CD4-positive, alpha-beta T cell treated with Interleukin-2 at 100 ng/mL for 4 hours (primary cell): Measurements from ENCODE around the gene MMP17.

Source experiments
- DNase-seq: peaks from one replicate; pipeline ENCODE4 v3.0.0-alpha.2; 2020; ENCODE audit warnings: low spot score

MMP17 gene

GRCh38 chr12:131895640-131896079, 67.5 kb downstream of the MMP17 start:
- no peak for DNase-seq

DNA sequence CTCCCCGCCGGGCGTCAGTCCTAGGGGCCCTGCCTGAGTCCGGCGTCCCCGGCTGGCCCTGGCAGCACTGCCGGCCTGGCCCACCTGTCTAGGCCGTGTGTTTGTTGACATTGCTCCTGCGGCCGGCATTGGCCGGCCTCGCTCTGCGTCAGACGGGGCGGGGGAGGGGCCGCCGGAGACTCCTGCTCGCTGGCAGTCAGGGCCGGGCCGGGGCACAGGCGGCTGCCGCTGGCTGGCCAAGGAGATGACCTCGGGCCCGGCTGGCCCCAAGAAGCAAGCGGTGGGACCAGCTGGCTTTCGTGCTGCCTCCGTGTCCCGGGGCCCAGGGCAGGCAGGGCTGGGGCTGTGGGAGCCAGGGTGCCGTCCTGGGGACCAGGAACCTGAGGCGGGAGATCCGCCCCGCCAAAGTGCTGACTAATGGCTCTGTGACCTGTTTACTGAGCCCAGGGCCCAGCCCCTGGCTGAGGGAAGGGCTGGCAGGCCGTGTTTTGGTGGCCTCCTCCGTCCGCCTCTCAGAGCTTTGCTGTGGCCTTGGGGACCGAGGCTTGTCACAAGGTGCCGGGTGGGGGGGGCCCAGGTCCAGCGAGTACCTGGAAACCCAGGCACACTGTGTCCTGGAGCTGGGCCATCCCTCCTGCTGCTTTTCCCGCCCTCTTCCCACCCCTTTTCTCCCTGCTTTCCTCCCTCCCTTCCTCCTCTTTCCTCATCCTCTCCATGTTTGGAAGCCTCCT, 68.1 kb downstream of the MMP17 start:
- DNase-seq: peak; percentile 60

GRCh38 chr12:131896811-131897270, 68.6 kb downstream of the MMP17 start:
- DNase-seq: no peak

DNA sequence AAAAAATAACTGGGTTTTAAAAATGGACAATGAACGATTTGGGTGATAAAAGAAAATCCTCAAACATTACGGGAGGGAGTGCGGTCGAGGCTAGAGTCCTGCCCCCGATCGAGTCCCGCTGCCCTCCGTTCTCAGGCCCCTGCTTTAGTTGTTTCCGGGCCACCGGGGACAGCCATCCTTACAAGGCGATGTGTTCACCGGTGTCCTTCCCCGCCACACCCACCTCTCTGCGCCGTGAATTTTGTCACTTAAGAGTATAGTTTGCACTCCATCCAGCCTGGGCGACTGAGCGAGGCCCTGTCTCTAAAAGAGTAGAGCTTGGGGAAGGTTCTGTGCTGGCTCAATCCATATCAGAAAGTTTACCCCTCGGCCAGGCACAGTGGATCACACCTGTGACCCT, 69.1 kb downstream of the MMP17 start:
- no peak for DNase-seq

DNA sequence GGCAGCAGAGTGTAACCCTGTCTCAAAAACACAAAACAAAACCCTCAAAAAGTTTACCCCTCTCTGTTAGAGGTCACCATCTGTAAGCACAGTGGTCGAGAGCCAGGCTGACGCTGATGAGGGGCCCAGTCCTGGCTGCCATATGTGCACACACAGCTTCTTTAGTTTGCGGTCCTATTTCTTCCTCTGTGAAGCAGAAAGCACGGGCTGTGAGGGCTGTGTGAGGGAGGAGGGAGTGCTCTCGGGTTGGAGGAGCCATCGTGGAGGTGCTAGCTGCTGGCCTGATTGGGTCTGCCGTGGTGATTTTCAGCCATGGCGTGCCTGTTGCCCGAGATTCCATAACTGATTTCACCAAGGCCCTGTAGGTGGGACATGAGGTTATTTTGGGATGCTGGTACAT, 69.7 kb downstream of the MMP17 start:
- DNase-seq: no peak

- DNase-seq: no peak
Measured at GRCh38 chr12:131900397-131900796, 72.2 kb downstream of the MMP17 start.
